IPS-NIHi7 (cell line): Measurements from ENCODE around the gene APOBEC3B.
"Not testable (repeated sequence)": the region's sequence is repeated elsewhere in the genome, so short reads cannot be mapped to it uniquely, and the experiment has no call there.

Experiments used
- DNase-seq: peaks from one replicate; pipeline ENCODE4 v3.0.0; 2012; ENCODE audit warnings: mixed read lengths; ENCODE audit errors: extremely low spot score

The APOBEC3B gene

DNA sequence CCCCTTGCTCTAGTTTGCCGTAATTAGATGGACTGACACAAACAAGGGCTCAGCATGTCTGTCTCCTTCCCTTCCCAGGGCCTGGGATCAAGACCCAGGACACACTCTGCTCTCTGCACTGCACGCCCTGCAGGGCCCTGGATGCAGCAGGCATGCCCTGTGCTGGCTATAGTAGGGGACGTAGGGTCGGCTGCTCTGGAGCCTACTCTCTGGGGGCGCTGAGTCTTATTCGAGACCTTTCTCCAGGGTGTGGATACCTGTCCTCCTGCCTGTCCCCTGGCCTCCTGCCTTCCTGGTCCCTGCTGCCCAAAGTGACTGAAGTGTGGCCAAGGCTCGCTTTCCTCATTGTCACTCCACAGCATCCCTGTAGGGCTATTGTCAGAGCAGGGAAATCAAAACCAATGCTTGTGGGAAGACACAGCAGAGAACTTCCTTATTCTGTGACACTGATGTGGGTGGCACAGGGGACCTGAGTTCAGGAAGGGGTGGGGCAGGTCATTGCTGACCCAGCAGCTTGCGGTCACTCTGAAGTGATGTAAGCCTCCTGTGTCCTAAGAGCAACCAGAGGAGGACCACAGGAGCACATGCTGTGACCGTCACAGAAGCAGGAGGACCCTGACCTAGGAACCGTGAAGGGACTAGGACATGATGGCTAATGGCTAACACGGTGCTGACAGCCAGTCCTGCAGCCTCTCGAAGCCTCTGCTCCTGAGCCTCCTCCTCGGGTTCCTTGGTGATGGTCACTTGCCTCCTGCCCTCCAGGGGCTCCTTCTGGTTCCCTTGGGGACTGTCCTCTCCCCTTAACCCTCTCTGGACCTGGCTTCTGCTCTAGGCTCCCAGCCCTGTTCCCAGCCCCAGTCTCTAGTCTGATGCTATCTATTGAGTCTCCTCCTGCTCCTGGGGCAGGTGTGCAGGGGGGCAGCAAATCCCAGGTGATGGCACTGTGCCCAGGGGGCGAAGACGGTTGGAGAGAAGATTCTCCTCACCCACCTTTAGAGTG is 14.4 kb upstream of the APOBEC3B start:
- DNase-seq: no peak

DNA sequence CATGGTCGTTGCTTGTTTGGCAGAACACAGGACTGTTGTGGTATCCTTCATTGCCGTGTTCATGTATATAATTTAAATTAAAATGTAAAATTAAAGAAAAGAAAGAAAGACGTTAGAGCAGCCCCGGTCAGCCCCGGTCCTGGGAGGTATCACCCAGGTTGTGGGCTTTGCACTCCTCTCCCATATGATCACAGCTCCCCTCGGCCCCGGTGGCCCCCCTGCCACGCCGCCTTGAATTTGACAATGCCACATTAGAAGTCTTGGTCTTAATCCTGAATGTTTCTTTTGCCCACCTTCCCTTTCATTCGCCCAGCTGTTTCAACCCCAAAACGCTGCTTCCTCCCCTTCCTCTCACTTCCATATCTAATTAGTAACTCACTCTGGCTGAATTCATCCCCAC is 13.3 kb upstream of the APOBEC3B start:
- no peak for DNase-seq

DNA sequence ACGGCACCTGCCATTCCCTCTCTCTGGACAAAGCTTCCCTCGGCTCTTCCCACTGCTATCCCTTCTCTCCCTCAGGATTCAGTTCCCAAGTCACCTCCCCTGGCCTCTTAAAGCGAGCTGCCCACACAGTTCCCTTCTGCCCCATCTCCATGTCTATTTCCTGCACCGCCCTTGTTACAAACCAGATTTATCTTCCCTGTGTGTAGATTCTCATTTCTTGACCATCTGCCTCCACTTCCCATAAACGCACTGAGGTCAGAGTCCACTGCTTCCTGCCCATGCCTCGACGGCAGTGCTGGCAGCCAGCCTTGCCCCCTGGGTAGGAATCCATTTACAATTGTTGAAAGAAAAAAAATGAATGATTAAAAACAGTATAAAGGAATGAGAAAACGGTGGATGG is 11.6 kb upstream of the APOBEC3B start:
- DNase-seq: no peak

DNA sequence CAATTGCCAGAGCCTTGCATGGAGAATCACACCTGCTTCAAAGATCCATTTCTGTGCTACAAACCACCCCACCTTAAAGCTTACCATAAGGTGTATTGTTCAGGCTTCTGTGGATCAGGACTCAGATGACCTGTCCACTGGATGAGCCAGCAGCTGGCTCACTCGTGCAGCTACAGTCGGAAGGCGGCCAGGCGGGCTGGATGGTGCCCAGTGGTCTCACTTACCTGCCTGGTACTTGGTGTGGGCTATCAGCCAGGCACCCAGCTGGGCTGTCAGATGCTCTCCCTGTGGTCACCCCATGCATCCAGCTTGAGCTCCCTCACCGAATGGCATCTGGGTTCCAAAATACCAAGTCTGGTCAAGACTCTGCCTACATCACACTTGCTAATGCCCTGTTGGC is 10.9 kb upstream of the APOBEC3B start:
- no peak for DNase-seq

DNA sequence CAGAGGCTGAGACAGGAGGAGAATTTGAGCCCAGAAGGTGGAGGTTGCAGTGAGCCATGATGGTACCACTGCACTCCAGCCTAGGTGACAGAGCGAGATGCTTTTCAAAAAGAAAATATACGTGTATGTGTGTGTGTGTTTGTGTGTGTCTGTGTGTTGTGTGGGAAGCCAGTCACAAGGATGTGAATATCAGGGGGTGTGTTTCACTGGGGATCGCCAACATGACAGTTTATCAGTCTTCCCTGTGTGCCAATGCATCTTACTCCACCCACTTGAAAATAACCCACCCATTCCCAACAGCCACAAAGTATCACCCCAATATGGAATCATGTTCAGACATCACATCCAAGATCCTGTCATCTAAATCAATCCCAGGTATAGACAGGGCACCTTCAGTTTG is 10.4 kb upstream of the APOBEC3B start:
- DNase-seq: no peak

DNA sequence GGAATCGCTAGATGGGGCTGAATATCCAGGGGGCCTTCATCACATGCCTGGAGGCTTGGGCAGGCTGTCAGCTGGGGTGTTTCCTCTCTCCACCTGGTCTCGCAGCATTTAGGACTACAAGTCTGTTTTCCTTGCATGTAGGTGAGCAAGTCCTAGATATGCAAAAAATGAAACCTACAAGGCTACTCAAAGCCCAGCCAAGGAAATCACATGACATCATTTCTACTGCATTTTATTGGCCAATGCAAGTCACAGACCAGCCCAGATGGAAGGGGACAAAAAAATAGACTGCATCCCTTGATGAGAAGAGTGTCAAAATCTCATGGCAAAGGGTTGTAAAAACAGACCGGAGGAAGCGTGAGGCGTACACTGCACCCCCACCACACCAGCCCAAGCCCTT is 9.6 kb upstream of the APOBEC3B start:
- DNase-seq: no peak

DNA sequence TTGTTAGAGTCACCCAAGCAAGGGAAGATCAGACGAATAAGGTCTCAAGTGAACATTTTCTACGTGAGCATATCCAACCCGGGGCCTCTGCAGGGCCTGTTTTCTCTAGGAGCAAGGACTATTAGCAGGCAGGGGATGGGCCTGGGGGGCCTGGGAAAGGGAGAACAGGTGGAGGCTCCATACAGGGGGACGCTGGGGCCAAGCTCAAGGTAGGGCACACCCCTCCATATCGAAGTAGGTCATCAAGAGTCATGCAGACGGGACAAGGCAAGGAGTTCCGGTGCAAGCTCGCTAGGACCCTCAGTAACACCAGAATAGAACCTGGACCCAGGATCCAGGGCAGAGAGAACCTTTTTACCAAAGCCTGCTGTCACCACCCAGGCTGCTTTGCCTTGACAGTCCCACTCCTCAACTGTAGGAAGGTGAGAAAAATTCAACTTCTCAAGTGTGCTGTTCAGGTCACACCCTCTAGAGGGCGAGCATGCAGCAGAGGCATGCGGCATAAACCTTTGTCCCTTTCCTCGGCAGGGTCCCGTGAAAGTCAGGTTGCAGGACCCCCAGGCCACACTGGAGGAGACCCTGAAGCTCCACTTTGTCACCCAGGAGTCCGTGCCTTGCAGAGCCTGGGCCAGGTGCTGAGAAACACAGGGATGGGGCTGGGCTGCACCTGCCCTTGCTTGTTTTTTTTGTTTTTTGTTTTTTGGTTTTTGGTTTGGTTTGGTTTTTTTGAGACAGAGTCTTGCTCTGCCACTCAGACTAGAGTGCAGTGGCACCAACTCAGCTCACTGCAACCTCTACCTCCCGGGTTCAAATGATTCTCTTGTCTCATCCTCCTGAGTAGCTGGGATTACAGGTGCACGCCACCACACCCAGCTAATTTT is 8.6 kb upstream of the APOBEC3B start:
- DNase-seq: peak; percentile 89

DNA sequence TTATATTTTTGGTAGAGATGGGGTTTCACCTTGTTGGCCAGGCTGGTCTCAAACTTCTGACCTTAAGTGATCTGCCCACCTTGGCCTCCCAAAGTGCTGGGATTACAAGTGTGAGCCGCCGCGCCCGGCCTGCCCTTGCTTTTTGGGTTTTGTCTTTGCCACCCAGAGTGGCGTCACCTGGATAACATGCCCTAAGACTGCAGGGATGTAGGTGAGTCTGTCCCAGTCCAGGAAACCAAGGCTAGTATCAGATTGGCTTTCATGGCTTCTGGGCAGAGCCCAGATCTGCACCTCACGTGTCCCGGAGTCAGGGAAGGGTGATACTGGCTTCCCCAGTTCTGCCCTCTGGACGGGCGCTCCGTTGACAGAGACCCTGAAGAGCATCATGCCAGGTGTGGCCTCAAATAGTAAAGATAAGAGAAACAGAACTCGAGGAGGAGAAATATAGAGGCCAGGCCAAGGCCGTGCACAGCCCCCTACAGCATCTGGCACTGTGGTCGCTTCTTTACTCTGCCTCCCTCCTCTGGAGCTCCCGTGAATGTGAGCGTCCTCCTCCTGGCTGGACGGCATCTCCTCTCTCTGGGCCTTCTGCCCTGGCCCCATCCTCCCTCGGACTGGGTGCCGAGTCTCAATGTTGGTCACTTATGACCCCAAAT is 7.8 kb upstream of the APOBEC3B start:
- DNase-seq: no peak

DNA sequence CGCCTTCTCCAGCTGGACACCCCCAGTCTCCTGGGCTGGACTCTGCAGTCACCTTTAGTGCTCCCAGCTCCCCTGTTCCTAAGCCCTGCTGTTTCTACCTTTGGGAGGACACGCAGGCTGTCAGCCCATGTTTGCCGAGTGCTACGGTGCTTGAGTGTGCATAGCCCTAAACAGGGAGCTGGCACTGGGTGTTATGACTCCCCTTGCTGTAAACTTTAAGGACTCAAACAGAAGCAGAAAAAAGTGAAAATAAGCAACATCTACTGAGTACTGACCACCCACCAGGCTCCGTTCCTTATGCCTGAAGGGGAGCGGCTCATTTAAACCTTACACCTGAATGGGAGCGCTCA is 7.3 kb upstream of the APOBEC3B start:
- DNase-seq: no peak

DNA sequence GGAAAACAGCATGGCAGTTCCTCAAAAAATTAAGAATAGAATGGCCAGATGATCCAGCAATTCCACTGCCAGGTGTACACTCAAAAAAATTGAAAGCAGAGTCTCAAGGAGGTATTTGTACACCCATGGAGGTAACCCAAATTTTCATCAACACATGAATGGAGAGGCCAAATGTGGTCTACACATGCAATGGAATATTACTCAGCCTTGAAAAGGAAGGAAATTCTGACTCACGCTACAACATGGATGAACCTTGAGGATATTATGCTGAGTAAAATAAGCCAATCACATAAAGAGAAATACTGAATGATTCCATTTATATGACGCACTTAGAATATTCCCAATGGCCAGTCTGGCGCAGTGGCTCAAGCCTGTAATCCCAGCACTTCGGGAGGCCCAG is 4.9 kb upstream of the APOBEC3B start:
- DNase-seq: not testable (repeated sequence)

DNA sequence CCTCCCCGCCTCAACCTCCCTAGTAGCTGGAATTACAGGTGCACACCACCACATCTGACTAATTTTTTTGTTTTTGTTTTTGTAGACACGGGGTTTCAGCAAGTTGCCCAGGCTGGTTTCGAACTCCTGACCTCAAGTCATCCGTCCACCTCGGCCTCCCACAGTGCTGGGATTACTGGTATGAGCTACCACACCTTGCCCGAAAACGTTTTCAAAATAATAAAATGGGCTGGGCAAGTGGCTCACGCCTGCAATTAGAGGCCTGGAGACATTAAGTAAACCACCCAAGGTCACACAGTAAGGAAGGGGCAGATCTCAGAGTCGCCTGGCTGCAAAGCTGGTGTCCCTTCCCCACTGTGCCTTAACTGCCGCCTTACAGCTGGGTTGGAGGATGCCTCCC is 1.6 kb upstream of the APOBEC3B start:
- not testable (repeated sequence) for DNase-seq

DNA sequence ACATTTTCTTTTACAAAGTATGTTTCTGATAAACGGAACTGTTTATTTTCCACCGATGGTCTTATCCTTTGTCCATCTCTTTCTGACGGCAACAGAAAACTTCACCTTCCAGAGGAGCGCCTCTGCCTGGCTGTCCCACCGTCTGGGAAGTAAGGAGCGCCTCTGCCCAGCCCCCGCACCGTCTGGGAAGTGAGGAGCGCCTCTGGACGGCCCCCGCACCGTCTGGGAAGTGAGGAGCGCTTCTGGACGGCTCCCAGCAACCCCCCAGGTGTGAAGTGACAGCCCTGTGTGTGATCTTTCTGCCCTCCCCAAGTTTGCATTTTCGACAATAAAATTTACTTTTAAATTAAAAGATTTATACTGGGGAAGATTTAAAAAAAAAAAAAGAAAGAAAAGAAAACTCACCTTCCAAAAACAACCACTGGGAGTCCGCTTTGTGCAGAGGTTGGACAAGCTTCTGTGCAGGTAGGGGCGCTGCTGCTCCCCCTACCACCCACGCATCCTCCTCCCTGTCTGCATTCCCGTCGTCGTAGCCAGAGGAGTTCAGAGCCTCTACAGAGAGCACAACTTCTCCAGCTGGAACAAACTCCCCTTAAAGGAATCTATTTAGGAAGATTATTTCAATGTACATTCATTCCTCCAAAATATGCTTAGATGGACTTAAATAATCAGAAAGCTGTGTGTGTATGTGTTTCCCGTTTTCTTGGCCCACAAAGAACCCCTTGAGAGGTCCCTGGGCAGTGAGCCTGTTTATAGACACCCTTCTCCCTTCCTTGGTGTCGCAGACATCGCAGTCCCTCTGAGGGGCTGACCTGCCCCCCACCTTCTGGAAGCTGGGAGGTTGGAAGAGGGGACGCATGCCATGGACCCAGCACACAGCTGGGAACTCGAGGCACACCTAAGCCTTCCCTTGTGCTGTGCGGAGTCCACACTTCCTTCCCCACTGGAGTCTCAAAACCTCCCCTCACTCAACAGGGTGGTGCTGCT is 849 bp upstream of the APOBEC3B start:
- peak; percentile 66 for DNase-seq

DNA sequence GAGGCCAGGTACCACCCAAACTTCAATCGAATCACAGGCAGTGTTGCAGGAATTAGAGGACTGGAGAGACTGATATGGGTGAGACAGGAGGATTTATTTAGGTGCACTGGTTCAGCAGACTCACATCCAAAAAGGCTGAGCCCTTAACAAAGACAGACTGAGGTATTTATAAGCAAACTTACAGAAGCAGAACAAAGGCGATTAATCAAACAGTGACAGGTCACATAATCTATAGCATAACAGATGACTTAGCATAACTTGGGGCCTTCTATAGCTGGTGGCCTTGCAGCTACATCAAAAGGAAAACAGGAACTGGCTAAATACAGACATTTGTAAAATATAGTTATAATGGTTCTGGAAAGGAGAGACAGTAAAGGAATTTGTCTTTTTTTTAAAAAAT is 2.1 kb downstream of the APOBEC3B start:
- DNase-seq: no peak

DNA sequence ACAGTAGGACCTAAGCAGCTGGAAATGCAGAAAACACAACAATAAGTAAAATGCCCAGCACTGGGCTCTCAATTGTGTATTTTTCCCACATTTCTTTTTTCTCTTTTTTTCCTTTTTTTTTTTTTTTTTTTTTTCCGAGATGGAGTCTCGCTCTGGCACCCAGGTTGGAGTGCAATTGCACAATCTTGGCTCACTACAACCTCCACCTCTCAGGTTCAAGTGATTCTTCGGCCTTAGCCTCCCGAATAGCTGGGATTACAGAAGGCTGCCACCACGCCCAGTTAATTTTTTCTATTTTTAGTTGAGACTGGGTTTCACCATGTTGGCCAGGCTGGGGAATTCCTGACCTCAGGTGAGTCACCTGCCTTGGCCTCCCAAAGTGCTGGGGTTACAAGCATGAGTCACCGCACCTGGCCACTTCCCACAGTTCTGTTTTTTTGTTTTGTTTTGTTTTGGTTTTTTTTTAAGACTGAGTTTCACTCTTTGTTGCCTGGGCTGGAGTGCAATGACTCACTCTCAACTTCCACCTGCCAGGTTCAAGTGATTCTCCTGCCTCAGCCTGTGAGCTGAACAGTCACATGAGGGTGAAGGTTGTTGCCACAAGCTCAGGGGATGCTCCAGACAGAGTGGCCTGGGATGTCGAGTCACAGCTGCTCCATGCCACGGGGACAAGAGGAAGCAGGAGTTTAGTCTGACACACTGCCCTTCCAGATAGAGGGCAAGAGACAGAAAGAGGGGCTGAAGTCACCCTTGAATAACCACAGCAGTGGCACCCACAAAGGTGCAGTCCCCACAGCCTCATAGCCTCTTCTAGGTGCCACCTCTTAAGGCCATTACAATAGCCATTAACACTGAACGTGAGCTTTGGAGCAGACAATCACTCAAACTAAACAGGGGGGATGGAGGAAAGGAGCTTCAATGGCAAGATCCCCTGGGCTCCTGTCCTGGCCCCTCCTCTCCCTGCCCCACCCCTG is 2.9 kb downstream of the APOBEC3B start:
- DNase-seq: not testable (repeated sequence)

DNA sequence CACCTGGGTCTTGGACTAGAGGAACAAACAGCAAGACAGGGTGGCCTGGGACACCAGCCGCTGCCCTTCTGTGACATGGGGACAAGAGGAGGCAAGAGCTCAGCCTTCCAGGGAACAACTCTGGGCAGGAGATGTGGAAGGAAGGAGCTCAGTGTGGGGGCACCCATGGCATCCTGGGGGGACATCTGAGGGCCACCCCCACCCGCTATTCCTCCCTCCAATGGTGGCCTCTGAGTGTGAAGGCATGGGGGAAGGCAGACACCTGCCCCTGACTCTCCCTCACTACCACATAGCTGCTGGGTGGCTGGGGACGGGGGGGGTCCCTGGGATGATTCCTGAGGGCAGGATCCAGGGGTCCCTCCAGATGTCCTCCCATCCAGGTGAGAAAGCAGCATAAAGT is 4.5 kb downstream of the APOBEC3B start:
- DNase-seq: no peak

DNA sequence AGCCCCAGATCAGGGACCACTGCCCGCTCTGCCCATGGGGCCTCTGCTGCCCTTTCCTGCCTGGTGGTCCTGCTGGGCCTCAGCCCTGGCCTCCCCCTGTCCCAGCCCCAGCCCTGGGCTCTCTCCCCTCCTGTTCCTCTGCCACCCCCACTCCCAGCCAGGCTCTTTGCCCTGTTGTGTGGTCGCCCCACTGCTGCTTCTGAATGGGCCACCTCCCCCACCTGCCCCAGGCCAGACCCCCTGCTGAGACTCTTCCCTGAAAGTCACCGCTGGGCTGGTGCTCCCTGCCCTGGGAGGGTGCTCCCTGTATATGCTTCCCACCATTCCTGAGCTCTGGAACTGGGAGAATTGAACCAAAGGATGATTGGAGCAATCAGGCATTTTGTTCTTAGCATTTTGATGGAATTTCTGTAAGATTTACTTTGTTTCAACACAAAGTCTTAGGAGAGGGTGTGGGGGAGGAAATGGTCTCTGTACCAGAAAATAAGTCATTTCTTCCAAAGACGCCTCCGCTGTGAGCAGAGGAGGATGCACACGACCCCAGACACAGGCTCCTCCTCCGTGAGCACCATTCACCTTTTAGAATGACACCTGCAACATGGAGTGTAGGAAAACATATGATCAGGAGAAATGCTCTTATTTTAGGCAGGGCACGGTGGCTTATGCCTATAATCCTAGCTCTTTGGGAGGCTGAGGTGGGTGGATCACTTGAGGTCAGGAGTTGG is 5.2 kb downstream of the APOBEC3B start:
- DNase-seq: no peak

DNA sequence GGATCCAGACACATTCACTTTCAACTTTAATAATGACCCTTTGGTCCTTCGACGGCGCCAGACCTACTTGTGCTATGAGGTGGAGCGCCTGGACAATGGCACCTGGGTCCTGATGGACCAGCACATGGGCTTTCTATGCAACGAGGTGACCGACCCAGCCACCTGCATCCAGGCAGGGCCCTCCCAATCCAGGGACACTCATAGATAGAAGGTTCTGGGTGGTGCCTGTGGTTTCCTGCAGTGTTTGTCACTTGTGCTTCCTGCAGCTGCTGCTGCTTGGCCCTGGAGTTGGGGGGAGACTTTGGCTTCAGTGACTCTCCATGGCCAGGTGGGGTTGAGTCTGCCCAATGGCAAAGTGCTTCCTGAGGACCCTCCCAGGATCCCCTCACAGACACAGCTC is 7.3 kb downstream of the APOBEC3B start:
- DNase-seq: no peak

DNA sequence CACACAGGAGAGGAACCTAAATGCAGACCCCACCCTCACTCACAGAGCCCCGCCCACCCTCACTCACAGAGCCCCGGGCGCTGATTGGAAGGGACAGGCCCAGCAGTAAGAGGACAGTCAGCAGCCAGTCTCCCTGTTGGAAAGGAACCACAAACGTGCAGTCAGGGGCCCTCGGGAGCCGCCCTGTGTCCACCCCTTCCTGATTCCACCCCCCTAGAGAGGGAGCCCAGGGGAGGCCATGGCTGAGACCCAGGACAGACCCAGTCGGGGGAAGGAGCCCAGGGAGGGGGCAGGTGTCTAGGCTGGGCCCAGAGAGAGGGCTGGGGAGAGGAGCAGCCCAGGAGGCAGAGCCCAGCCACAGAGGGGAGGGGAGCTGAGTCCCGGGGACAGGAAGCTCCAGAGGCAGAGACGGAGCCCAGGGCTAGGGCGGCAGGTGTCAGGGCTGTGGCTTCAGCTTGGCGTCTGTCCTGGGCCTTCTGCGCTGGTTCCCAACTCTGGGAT is 10.8 kb downstream of the APOBEC3B start:
- DNase-seq: not testable (repeated sequence)

DNA sequence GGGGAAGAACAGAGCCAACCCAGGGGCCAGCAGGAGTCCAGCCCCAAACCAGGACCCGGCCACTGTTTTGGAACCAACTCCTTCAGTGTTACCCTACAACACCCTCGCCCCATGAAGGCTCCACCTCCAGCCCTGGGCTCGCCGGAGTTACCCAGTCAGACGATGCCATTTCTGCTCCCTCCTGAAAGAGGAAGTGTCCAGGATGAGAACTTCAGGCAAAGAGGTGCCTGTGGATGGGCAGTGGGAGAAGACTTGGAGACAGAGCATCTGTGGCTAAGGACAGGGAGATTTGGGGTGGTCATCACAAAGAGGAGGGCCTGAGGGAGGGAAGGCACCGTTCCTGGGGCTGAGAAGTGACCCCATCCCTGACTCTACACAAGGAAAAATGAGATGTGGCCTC is 14.0 kb downstream of the APOBEC3B start:
- DNase-seq: no peak
